Right renal pelvis (tissue), 4 donors: ENCODE data around the gene GIPC1. TPM values are rescaled to one million over a fixed set of nuclear protein-coding genes. Genes with fewer than 3 reads are reported as not detected.
"Not testable (repeated sequence)": the region's sequence is repeated elsewhere in the genome, so short reads cannot be mapped to it uniquely, and the experiment has no call there.

Experiments
- DNase-seq, 4 donors: peaks; one replicate each; pipeline ENCODE4 v3.0.0-alpha.2; 2013; ENCODE audit warnings: low read depth in 4 of 4, low spot score in 3 of 4, missing footprints in 1 of 4
- polyA plus RNA-seq, 4 donors: library from polyadenylated mRNA; unstranded; fragments of 120-200 nt; gene quantifications; one replicate each; pipeline ENCODE4 v1.2.1, GENCODE V29; 2013; ENCODE audit not compliant: insufficient read length in 4 of 4

The GIPC1 gene
- polyA plus RNA-seq, 4 donors, result 67.1 to 95.9 (median 70.2) TPM

- DNase-seq, result no peak
Measured at GRCh38 chr19:14473073-14473977, 22.6 kb downstream of the GIPC1 start.

DNA sequence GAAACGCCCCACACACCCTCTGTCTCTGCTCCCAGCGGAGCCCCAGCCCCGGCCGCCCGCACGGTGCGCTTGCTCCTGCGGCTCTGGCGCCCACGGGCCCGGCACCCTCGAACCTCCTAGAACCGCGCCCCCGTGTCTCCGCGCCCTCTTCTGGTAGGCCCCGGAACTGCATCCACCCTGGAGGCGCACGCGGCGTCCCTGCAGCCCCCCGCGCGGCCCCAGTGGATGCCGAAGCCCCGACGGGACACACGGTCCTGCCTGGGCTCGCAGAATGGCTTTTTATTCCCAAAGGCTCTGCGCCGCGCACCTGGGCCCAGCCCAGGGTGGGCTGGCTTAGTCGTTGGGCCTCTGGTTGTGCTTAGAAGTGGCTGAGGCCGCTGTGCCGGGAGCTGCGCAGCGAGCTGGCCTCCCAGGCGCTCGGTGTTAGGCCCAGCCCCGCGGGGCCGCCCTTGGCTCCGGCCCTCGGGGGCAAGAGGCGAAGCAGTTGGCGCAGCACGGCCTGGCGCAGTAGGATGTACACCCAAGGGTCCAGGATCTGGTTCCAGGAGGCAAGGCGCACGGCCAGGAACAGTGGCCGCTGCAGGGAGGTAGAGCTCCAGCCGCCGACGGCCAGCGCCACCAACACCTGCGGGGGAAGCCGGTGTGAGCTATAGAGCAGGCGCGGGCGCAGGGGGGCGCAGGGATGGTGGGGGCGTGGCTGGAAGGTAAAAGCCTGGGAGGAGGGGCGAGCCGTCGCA lies 23.6 kb downstream of the GIPC1 start:
- no peak for DNase-seq

- DNase-seq, result no peak
Measured at GRCh38 chr19:14471436-14472187, 24.3 kb downstream of the GIPC1 start.

GRCh38 chr19:14470031-14470876 lies 25.7 kb downstream of the GIPC1 start:
- DNase-seq, result no peak

DNA sequence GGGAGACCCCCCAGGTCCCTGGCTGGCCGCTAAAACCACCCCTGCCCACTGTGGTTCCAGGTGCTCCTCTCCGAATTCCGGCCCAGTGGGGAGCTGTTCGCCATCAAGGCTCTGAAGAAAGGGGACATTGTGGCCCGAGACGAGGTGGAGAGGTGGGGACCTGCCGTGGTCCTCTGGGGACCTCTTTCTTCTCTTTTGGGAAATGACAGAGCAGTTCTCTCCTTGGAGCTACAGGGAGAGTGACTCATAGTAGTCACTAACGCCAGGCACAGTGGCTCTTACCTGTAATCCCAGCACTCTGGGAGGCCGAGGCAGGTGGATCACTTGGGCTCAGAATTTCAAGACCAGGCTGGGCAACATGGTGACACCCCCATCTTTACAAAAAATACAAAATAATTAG lies 28.1 kb downstream of the GIPC1 start:
- DNase-seq, result no peak

GRCh38 chr19:14467391-14467790 lies 28.5 kb downstream of the GIPC1 start:
- DNase-seq, result no peak

GRCh38 chr19:14463747-14464146 lies 32.2 kb downstream of the GIPC1 start:
- DNase-seq, result no peak

GRCh38 chr19:14462401-14462800 lies 33.5 kb downstream of the GIPC1 start:
- DNase-seq, result not testable (repeated sequence)

DNA sequence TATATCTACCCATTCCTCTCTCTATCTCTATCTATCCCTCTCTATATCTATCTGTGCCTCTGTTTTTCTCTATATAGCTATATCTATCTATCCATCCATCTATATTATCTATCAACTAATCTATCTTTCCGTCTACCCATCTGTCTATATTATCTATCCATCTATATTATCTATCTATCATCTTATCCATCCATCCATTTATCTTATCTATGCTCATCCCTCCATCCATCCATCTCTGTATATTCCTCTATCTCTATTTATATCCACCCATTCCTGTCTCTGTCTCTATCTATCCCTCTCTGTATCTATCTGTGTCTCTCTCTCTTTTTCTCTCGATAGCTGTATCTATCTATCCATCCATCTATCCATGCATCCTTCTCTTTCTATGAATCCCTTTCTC lies 35.0 kb downstream of the GIPC1 start:
- DNase-seq, result no peak

GRCh38 chr19:14459703-14460102 lies 36.2 kb downstream of the GIPC1 start:
- no peak for DNase-seq

GRCh38 chr19:14452303-14452702 lies 43.6 kb downstream of the GIPC1 start:
- not testable (repeated sequence) for DNase-seq

GRCh38 chr19:14450876-14451275 lies 45.1 kb downstream of the GIPC1 start:
- no peak for DNase-seq

DNA sequence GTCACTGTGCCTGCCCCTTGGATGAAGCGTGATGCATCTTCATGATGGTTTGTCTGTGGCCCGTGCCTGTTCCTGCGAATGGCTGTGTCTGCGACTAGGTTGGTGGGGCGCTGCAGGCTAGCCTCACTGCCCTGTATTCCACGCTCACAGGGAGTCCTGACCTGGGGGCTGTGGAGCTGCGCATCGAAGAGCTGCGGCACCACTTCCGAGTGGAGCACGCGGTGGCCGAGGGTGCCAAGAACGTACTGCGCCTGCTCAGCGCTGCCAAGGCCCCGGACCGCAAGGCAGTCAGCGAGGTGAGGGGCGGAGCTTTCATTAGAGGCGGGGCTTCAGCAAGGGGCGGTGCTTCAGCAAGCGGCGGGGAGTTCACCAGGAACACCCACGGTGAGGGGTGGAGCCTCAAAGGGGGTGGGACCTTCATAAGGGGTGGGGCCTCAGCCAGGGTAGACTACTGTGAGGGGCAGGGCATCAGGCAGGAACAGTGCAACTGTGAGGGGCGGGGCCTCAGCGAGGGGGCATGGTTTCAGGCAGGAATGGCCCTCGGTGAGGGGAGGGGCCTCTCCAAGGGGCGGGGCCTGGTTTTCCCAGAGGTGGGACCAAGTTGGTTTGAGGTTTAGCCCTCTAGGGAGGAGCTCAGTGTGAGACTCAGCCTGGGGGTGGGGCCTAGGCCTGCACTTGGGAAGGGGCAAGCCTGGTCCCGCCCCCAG lies 45.6 kb downstream of the GIPC1 start:
- no peak for DNase-seq

DNA sequence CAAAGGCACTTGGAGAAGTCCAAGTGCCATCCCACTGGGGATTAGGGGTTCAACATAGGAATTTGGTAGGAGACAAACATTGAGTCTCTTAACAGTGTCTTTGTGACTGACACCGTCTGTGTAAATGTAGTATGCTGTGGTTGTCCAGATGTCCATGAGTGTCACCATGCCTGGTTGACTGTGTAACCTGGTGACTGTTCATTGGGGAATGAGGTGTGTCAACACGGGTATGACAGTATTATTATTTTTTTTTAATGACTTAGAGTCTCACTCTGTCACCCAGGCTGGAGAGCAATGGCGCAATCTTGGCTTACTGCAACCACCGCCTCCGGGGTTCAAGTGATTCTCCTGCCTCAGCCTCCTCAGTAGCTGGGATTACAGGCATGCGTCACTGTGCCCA lies 46.6 kb downstream of the GIPC1 start:
- DNase-seq, result no peak

- DNase-seq, result no peak
Measured at GRCh38 chr19:14446336-14447036, 49.4 kb downstream of the GIPC1 start.

DNA sequence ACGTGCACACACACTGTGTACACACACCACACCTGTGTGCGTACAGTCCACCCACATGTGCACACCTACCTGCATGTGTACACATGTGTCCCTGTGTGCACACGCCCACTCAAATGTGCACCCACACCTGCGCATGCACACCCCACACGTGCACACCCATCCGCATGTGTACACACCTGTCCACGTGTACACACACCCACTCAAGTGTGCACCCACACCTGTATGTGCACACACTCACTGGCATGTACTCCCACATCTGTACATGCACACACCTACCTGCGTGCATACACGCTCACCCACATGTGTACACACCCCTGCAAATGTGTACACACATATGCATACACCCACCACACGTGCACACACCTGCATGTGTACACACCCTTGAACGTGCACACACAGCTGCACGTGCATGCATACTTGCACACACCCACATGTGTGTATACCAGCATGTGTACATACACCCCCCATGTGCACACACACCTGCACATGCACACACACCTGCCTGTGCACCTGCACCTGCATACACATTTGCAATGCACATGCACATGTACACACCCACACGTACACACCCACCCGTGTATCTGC lies 52.2 kb downstream of the GIPC1 start:
- DNase-seq, result no peak

DNA sequence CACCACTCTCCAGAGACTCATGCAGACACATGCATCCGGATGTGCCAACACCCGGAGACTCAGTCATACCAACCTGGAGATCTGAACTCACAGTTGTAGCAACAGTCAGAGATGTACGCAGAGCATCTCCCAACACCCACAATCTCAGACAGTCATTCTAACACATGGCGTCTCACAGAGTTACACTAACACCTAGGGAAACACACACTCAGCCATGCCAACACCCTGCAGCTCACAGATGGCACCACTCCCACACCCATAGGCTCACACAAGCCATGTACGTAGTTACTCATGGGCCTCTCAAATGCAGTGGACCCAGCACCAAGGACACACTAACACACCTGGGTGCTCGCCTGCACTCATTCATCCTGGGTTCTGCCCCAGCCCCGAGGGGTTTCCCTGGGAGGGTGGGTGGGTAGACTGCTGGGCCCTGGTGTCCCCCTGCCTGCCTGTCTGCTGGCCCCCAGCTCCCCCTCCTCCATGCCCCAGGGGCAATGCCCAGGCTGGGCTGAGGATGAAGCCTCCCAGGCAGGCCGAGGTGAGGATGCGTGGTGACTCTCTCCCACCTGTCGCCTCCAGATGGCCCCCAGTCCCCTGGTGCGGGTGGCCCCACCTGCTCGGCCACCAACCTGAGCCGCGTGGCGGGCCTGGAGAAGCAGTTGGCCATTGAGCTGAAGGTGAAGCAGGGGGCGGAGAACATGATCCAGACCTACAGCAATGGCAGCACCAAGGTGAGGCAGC lies 52.9 kb downstream of the GIPC1 start:
- no peak for DNase-seq
